Esophagus muscularis mucosa (tissue), 4 donors: ENCODE results near the gene BRD8.

Source experiments
- CTCF ChIP-seq, 3 experiments: fragments of 200-600 bp in 2 of 3; fragments of 450-650 bp in 1 of 3; sonication (generic) in 2 of 3; IDR thresholded peaks; one replicate each; pipeline ENCODE4 v1.5.1; 2017 to 2019; ENCODE audit warnings: antibody characterized with exemption in 3 of 3, mild to moderate bottlenecking in 2 of 3, moderate library complexity in 1 of 3
- EP300 ChIP-seq: sonication (generic); formaldehyde crosslinking; IDR thresholded peaks from one replicate; pipeline ENCODE4 v1.6.1; 2017; ENCODE audit warnings: antibody characterized with exemption
- POLR2A ChIP-seq: fragments of 450-650 bp; IDR thresholded peaks from one replicate; pipeline ENCODE4 v1.6.1; 2017; ENCODE audit warnings: antibody characterized with exemption, moderate library complexity, mild to moderate bottlenecking, low read depth

GRCh38 chr5:138210985-138211384, 32.6 kb upstream of the BRD8 start:
- TF ChIP-seq CTCF (IDR thresholded peaks at IDR 0.05) (no peak), POLR2A (no peak), EP300 (no peak)
